Left ventricle myocardium inferior (tissue), 1 donor: ENCODE results near the gene TEX51. TPM values are rescaled to one million over a fixed set of nuclear protein-coding genes. Genes with fewer than 3 reads are reported as not detected.

Experiments used
- DNase-seq: peaks from one replicate; pipeline ENCODE4 v3.0.0-alpha.2; 2020
- H3K27ac ChIP-seq: fragments of 200-600 bp; replicated peaks from 2 replicates; pipeline ENCODE4 v1.8.0; 2021
- H3K27me3 ChIP-seq: fragments of 200-600 bp; 2 replicates; pipeline ENCODE4 v1.8.0; 2021; ENCODE audit warnings: low read depth
- H3K36me3 ChIP-seq: fragments of 200-600 bp; 2 replicates; pipeline ENCODE4 v1.8.0; 2021
- H3K4me1 ChIP-seq: fragments of 200-600 bp; 2 replicates; pipeline ENCODE4 v1.8.0; 2021
- H3K4me3 ChIP-seq: fragments of 200-600 bp; 2 replicates; pipeline ENCODE4 v1.8.0; 2021; ENCODE audit warnings: mild to moderate bottlenecking, moderate library complexity
- H3K9me3 ChIP-seq: fragments of 200-600 bp; replicated peaks from 2 replicates; pipeline ENCODE4 v1.8.0; 2021
- intact Hi-C: fragments of 100-400 bp; cut with micrococcal nuclease; formaldehyde crosslinking; loops from one replicate; pipeline ENCODE4 v1.11.0; 2022
- total RNA-seq: library from RNA; stranded (reverse); fragmentation: NEBNext Ultra II Directional; extraction: Animal tissue kit (Norgen Biotek cat#: 25700); gene quantifications from one replicate; pipeline ENCODE4 v1.2.1, GENCODE V29; 2021
- TF ChIP-seq, protein P1 (sequence below): fragments of 200-600 bp; IDR thresholded peaks from 2 replicates; pipeline ENCODE4 v1.8.0; 2021; ENCODE audit warnings: antibody characterized with exemption, mild to moderate bottlenecking, borderline replicate concordance
- donor health status: DM: no; HTN: yes; CAD: no; lungs with severe emphysema.

TEX51 gene
- total RNA-seq, 1 donor from 2014 or later = not detected

DNA sequence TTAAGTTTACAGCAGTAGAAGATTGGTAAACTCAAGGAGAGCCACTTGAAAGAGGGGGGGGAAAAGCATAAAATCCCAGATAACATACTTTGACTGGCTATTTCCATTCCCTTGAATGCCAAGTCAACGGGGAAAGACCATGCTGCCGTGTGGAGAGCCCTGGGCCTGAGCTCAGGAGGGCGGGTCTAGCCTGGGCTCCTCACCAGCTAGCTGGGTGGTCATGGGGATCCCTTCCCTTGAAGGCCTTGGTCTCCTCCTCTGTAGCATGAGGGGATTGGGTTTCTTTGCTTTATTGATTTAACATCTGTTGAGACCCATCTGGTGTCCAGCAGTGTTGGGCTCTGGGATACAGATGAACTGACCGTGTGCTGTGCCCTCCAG is 35.0 kb downstream of the TEX51 start:
- Histone ChIP-seq H3K4me1 (no peaks in the 10 kb centered on the region), H3K36me3 (no peaks in the 10 kb centered on the region), H3K4me3 (no peak overlapping the region), H3K9me3 (peaks cover 17% of the 10 kb centered on the region), H3K27me3 (peaks cover 70% of the 10 kb centered on the region), H3K27ac (no peak overlapping the region)
- TF ChIP-seq, protein P1, sequence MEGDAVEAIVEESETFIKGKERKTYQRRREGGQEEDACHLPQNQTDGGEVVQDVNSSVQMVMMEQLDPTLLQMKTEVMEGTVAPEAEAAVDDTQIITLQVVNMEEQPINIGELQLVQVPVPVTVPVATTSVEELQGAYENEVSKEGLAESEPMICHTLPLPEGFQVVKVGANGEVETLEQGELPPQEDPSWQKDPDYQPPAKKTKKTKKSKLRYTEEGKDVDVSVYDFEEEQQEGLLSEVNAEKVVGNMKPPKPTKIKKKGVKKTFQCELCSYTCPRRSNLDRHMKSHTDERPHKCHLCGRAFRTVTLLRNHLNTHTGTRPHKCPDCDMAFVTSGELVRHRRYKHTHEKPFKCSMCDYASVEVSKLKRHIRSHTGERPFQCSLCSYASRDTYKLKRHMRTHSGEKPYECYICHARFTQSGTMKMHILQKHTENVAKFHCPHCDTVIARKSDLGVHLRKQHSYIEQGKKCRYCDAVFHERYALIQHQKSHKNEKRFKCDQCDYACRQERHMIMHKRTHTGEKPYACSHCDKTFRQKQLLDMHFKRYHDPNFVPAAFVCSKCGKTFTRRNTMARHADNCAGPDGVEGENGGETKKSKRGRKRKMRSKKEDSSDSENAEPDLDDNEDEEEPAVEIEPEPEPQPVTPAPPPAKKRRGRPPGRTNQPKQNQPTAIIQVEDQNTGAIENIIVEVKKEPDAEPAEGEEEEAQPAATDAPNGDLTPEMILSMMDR = no peak
- no peak for DNase-seq
- intact Hi-C loops = no loop called here

DNA sequence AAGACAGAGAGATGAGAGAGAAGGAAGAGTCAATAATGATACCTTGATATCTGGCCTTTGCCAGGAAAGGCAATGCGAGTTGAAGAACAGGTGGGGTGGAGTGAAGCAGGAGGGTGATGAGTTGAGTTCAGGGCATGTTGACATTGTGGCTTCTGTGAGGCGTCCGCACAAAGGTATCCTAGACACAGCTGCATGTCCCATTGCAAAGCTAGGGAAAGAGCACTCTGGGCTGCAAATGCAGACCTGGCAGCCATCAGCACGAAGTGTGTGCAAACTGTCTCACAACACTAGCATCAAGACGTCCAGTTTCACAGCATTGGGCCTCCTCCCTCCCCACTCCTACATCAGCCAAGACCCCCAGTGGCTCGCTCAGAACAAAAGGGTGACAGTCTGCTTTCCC is 36.1 kb downstream of the TEX51 start:
- Histone ChIP-seq H3K4me3 (no peak overlapping the region), H3K4me1 (no peaks in the 10 kb centered on the region), H3K27ac (no peak overlapping the region), H3K9me3 (peaks cover 11% of the 10 kb centered on the region), H3K36me3 (no peaks in the 10 kb centered on the region), H3K27me3 (peaks cover 82% of the 10 kb centered on the region)
- intact Hi-C loops = no loop called here
- no peak for DNase-seq
- TF ChIP-seq, protein P1 = no peak

DNA sequence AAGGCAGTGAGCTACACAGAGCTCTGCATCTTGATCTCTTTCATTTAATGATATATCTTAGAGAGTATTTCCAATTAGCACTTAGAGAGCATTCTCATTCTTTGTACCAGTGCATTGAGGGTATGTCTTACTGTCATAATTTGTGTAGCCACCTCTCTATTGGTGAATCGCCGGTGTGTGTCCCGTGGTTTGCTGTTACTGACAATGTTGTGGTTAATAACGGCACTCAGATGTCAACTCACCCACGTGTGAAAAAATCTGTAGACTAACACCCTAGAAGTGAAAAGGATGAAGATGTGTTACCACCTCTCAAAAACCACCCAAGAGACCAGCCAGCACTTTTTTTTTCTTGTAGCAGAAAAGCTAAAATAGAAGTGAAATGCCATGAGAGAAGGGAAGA is 37.1 kb downstream of the TEX51 start:
- Histone ChIP-seq H3K27ac (no peak overlapping the region), H3K4me3 (no peak overlapping the region), H3K27me3 (peaks cover 86% of the 10 kb centered on the region), H3K9me3 (peaks cover 1% of the 10 kb centered on the region), H3K4me1 (no peaks in the 10 kb centered on the region), H3K36me3 (no peaks in the 10 kb centered on the region)
- no peak for DNase-seq
- TF ChIP-seq, protein P1 = no peak
- intact Hi-C loops = no loop called here

DNA sequence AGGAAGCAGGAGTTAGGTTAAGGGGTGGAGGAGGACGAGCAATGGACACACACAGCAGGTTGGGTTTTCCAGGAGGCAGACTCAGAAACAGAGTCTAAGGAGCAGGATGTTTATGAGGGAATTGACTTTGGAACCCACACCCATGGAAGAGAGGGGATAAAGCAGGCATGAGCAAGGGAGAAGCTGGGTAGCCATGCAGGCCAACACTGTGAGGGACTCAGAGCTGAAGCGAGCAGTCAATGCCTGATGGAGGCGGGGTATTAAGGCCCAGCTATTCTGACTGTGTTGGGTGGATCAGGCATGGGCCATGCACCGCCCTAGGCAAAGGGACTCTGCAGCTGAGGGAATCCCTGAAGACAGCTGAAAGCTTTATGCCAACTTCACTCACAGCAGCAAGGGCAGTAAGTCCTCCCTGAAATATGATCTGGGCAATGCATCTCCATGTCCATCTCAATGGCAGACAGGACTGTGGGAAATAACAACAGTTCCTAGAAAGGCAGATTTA is 37.6 kb downstream of the TEX51 start:
- Histone ChIP-seq H3K4me1 (no peaks in the 10 kb centered on the region), H3K27me3 (peaks cover 83% of the 10 kb centered on the region), H3K36me3 (no peaks in the 10 kb centered on the region), H3K27ac (no peak overlapping the region), H3K4me3 (no peak overlapping the region), H3K9me3 (no peaks in the 10 kb centered on the region)
- intact Hi-C loops = no loop called here
- TF ChIP-seq, protein P1 = no peak
- DNase-seq = no peak

DNA sequence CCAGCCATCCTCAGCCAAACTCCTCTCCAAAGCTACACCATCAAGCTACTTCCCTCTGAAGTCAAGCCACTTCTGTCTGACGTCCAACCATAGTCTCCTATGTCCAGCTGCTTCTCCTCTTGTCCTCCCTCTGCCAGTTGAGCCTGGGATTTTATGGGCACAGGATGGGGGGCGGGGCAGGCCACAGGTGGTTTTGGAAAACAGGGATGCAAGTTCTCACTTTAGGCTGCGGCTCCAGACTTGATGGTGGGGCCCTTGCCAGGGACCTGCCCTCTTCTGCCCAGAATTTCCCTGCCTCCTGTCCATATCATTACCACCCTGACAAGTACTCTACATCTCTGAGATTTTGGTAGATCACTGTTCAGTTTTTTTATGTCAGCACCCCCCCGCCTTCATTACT is 41.6 kb downstream of the TEX51 start:
- Histone ChIP-seq H3K4me3 (no peak overlapping the region), H3K27ac (no peak overlapping the region), H3K27me3 (peaks cover 92% of the 10 kb centered on the region), H3K36me3 (no peaks in the 10 kb centered on the region), H3K9me3 (no peaks in the 10 kb centered on the region), H3K4me1 (no peaks in the 10 kb centered on the region)
- intact Hi-C loops = no loop called here
- DNase-seq = no peak
- TF ChIP-seq, protein P1 = no peak
